Uterus (tissue), 4 donors: ENCODE results near the gene CCNQ. TPM values are rescaled to one million over a fixed set of nuclear protein-coding genes. Genes with fewer than 3 reads are reported as not detected.

Experiments
- DNase-seq, 2 donors: peaks; one replicate each; pipeline ENCODE4 v3.0.0-alpha.2; 2019 to 2020
- H3K27ac ChIP-seq, 2 donors: fragments of 200-600 bp; sonication (generic); 1 replicate in 1 of 2; 2 replicates in 1 of 2; pipeline ENCODE4 v1.5.1; 2016 to 2018
- H3K27me3 ChIP-seq, 2 donors: fragments of 200-600 bp; sonication (generic); one replicate each; pipeline ENCODE4 v1.5.1; 2018 to 2019; ENCODE audit warnings: control low read depth in 1 of 2
- H3K36me3 ChIP-seq, 2 donors: fragments of 200-600 bp; sonication (generic); one replicate each; pipeline ENCODE4 v1.5.1; 2019; ENCODE audit warnings: control low read depth in 1 of 2
- H3K4me1 ChIP-seq, 2 donors: fragments of 200-600 bp; sonication (generic); one replicate each; pipeline ENCODE4 v1.5.1; 2018 to 2019; ENCODE audit warnings: control low read depth in 1 of 2
- H3K4me3 ChIP-seq, 2 donors: fragments of 200-600 bp; sonication (generic); 1 replicate in 1 of 2; 2 replicates in 1 of 2; pipeline ENCODE4 v1.5.1; 2018 to 2019; ENCODE audit warnings: mild to moderate bottlenecking in 1 of 2
- H3K9me3 ChIP-seq, 2 donors: fragments of 200-600 bp; sonication (generic); one replicate each; pipeline ENCODE4 v1.5.1; 2019; ENCODE audit warnings: control low read depth in 1 of 2
- POLR2A ChIP-seq, 2 donors: fragments of 450-650 bp; IDR thresholded peaks; one replicate each; pipeline ENCODE4 v1.6.1; 2016; ENCODE audit warnings: antibody characterized with exemption in 2 of 2, mild to moderate bottlenecking in 1 of 2, moderate library complexity in 1 of 2
- intact Hi-C: fragments of 100-400 bp; cut with DNase I; formaldehyde crosslinking; loops from one replicate; pipeline ENCODE4 v1.15.1; 2023; ENCODE audit warnings: low total_unique reads
- total RNA-seq, 4 donors: library from RNA; depleted of rRNA in 3 of 4; stranded (reverse); fragments of >200 nt in 3 of 4; gene quantifications; one replicate each; pipeline versions ENCODE4 v1.1.0 to v1.2.4, GENCODE V29; 2014 to 2023
- TF ChIP-seq, protein P1 (sequence below), 4 experiments: fragments of 200-600 bp in 2 of 4; fragments of 450-650 bp in 2 of 4; sonication (generic) in 2 of 4; IDR thresholded peaks; one replicate each; pipeline ENCODE4 v1.5.1; 2016 to 2019; ENCODE audit warnings: antibody characterized with exemption in 4 of 4, mild to moderate bottlenecking in 2 of 4, moderate library complexity in 1 of 4
- donor health status: DM: yes; HTN: yes; CAD: no.

Gene CCNQ
- total RNA-seq, 4 donors from 2014 or later = 14.9 to 94.5 (median 29.3) TPM

DNA sequence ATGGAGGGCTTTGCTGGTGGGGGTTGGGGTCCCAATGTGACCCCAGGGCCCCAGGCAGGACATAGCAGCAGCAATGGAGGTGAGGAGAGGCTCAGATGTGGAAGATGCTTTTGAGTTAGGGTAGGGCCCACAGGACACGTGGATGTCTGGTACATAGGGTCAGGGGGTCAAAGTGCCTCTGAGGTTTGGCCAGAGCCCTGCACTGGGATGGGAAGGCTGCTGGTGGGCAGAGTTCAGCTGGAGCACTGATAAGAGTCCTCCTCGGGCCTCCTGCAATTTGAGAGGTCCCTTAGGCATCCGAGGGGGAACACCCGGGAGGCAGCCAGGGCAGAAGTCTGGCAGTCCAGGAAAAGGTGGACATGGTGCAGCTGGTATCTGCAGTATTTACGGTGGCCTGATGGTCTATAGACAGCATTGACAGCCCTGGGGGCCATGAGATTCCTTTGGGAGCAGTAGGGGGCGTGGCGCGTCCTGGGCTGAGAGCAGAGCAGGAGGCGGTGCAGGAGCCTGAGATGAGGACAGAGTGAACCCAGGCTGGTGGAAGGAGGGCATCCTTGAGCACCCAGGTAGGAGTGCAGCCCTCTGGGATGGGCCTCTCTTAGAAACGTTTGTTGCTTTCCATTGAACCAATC lies 22.6 kb downstream of the CCNQ start:
- Histone ChIP-seq H3K36me3 (no peaks in the 10 kb centered on the region), H3K9me3 (no peaks in the 10 kb centered on the region), H3K4me1 (no peaks in the 10 kb centered on the region), H3K4me3 (no peak overlapping the region), H3K27ac (no peak overlapping the region), H3K27me3 (no peaks in the 10 kb centered on the region)
- TF ChIP-seq POLR2A (IDR thresholded peaks at IDR 0.05) = no peak
- TF ChIP-seq, protein P1, sequence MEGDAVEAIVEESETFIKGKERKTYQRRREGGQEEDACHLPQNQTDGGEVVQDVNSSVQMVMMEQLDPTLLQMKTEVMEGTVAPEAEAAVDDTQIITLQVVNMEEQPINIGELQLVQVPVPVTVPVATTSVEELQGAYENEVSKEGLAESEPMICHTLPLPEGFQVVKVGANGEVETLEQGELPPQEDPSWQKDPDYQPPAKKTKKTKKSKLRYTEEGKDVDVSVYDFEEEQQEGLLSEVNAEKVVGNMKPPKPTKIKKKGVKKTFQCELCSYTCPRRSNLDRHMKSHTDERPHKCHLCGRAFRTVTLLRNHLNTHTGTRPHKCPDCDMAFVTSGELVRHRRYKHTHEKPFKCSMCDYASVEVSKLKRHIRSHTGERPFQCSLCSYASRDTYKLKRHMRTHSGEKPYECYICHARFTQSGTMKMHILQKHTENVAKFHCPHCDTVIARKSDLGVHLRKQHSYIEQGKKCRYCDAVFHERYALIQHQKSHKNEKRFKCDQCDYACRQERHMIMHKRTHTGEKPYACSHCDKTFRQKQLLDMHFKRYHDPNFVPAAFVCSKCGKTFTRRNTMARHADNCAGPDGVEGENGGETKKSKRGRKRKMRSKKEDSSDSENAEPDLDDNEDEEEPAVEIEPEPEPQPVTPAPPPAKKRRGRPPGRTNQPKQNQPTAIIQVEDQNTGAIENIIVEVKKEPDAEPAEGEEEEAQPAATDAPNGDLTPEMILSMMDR (IDR thresholded peaks at IDR 0.05) = no peak
- intact Hi-C loops = no loop called here
- DNase-seq = no peak

DNA sequence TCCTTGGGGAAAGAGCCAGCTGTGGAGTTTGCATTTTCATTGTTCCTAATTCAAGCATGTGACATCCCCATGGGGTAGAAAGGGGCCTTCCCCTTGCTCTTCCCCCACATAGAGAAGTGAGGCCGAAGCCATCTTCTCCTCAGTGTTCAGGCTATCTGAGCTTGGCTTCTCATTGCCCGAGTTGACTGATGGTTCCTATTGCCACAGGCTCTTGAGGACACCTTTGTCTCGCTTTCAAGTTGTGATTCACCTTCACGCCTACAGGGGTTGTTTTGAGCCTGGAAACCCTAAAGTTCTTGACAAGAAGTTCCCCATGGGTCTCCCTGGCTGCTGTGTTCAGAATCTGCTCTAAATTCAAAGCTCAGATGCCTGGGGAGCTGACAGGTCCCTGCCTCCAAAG lies 25.0 kb downstream of the CCNQ start:
- Histone ChIP-seq H3K36me3 (no peaks in the 10 kb centered on the region), H3K27me3 (no peaks in the 10 kb centered on the region), H3K9me3 (no peaks in the 10 kb centered on the region), H3K4me3 (no peak overlapping the region), H3K27ac (no peak overlapping the region), H3K4me1 (no peaks in the 10 kb centered on the region)
- DNase-seq = no peak
- intact Hi-C loops = no loop called here
- TF ChIP-seq, protein P1 (IDR thresholded peaks at IDR 0.05) = no peak
- TF ChIP-seq POLR2A (IDR thresholded peaks at IDR 0.05) = no peak

DNA sequence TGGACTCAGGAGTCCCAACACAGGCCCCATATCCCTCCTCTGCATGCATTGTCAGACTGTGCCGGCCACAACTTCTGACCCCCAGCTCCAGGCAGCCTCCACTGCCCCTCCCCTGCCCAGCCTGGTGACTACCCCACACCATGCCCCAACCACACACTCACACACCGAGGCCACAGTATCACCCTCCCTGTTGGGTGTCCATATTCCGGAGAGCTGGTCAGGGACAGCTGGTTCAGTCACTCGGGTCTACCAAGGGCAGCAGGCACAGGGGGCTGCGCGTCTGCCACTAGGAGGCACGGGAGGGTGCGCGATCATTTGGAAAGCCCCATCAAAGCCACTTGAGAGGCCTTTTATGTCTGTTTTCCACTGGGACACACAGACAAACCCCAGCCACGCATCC lies 26.3 kb downstream of the CCNQ start:
- intact Hi-C loops = no loop called here
- no peaks in the 10 kb centered on the region for H3K27me3 ChIP-seq

DNA sequence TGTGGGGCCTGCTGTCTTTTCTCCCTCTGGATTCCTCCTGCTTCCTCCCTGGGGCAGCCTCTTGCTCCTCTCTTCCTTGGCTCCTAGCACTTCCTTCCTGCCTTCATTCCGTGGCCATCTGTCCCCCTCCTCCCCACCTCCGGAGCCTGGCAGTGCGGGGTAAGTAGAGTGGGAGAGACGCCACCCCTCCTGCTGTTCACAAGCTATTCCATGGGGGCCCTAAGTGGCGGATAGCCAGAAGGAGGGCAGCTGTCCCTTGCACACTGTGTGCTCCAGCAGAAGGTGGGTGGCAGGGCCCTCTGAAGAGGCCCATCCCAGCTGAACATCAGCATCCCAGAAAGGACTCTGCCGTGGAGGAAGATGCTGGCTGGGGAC lies 27.4 kb downstream of the CCNQ start:
- Histone ChIP-seq H3K27me3 (no peaks in the 10 kb centered on the region), H3K9me3 (no peaks in the 10 kb centered on the region), H3K36me3 (no peaks in the 10 kb centered on the region), H3K4me3 (no peak overlapping the region), H3K4me1 (no peaks in the 10 kb centered on the region), H3K27ac (no peak overlapping the region)
- DNase-seq = no peak
- intact Hi-C loops = no loop called here
- TF ChIP-seq, protein P1 (IDR thresholded peaks at IDR 0.05) = no peak
- no peak for TF ChIP-seq POLR2A (IDR thresholded peaks at IDR 0.05)

More for the DNA sequence above, 26.3 kb downstream of the CCNQ start:
- Histone ChIP-seq H3K9me3 (no peaks in the 10 kb centered on the region), H3K36me3 (no peaks in the 10 kb centered on the region), H3K4me3 (no peak overlapping the region), H3K4me1 (no peaks in the 10 kb centered on the region), H3K27ac (no peak overlapping the region)
- no peak for DNase-seq
- TF ChIP-seq POLR2A (IDR thresholded peaks at IDR 0.05) = no peak
- TF ChIP-seq, protein P1 (IDR thresholded peaks at IDR 0.05) = no peak

DNA sequence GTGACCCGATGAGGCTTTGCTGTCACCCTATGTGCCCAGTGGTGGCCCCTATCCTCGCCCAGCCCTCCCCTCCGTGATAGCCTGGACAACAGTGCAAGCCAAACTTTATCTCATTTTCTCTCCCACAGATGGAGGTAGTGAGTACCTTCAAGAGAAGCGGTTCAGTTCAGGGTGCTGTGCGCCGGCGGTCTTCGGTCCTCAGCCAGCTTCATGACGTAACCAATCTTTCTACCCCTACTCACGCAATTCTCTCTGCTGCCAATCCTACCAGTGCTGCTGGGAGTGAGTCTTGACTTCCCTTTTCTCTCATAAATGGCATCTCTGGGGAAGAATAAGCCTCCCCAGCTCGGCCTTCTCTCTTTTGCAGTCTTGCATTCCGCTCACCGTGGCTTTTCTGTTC lies 29.5 kb downstream of the CCNQ start:
- no peak overlapping the region for H3K4me3 ChIP-seq
- H3K27ac ChIP-seq = no peak overlapping the region
- H3K27me3 ChIP-seq = no peaks in the 10 kb centered on the region
- H3K9me3 ChIP-seq = no peaks in the 10 kb centered on the region
- H3K4me1 ChIP-seq = no peaks in the 10 kb centered on the region
- no peak for DNase-seq
- intact Hi-C loops = no loop called here
- H3K36me3 ChIP-seq = no peaks in the 10 kb centered on the region
- TF ChIP-seq POLR2A (IDR thresholded peaks at IDR 0.05) = no peak
- TF ChIP-seq, protein P1 (IDR thresholded peaks at IDR 0.05) = no peak
